Measurements from ENCODE around the gene ALX4. TPM values are rescaled to one million over a fixed set of nuclear protein-coding genes. Genes with fewer than 3 reads are reported as not detected.

Gene ALX4
- total and polyA plus RNA-seq, 2 of the 8 experiments (the other 6 are each of a cell fraction or from before 2014, with no cell fraction given): not detected

- TF ChIP-seq ZNF274 (IDR thresholded peaks at IDR 0.05; ENCODE audit: borderline replicate concordance, extremely low read depth, low read length) (no peak), SIN3A (conservative IDR thresholded peaks at IDR 0.05 in 1 of 2, IDR thresholded peaks at IDR 0.05 in 1 of 2; ENCODE audit: low read depth in 1 of 2, low read length in 2 of 2) (no peak), FOSL1 (IDR thresholded peaks at IDR 0.05; ENCODE audit: insufficient read depth, low read depth, low read length) (no peak), CBX8 (IDR thresholded peaks at IDR 0.05; ENCODE audit: borderline replicate concordance, low read depth, low read length) (no peak), CBX5 (IDR thresholded peaks at IDR 0.05; ENCODE audit: low read depth, low read length) (no peak), YY1 (IDR thresholded peaks at IDR 0.05; ENCODE audit: low read depth, low read length) (no peak), RFX5 (IDR thresholded peaks at IDR 0.05; ENCODE audit: borderline replicate concordance, low read depth, low read length) (no peak), RAD21 (IDR thresholded peaks at IDR 0.05 in 1 of 2, conservative IDR thresholded peaks at IDR 0.05 in 1 of 2; ENCODE audit: low read depth in 2 of 2, low read length in 2 of 2) (no peak), NANOG (IDR thresholded peaks at IDR 0.05; ENCODE audit: insufficient read depth, low read depth, low read length, poor library complexity, severe bottlenecking) (no peak), ASH2L (IDR thresholded peaks at IDR 0.05; ENCODE audit: low read length) (no peak)
These were observed 34.0 kb upstream of the ALX4 start (continued) for GRCh38 chr11:44343778-44344422.
